GM21825 (cell line): ENCODE results near the gene KCNAB1.
"Not testable (repeated sequence)": the region's sequence is repeated elsewhere in the genome, so short reads cannot be mapped to it uniquely, and the experiment has no call there.

Experiments
- ATAC-seq: cut with Tn5 transposase; IDR thresholded peaks from one replicate; pipeline ENCODE4 v1.9.1; 2021; ENCODE audit warnings: mild to moderate bottlenecking, moderate library complexity; ENCODE audit not compliant: unreplicated experiment

Gene KCNAB1

DNA sequence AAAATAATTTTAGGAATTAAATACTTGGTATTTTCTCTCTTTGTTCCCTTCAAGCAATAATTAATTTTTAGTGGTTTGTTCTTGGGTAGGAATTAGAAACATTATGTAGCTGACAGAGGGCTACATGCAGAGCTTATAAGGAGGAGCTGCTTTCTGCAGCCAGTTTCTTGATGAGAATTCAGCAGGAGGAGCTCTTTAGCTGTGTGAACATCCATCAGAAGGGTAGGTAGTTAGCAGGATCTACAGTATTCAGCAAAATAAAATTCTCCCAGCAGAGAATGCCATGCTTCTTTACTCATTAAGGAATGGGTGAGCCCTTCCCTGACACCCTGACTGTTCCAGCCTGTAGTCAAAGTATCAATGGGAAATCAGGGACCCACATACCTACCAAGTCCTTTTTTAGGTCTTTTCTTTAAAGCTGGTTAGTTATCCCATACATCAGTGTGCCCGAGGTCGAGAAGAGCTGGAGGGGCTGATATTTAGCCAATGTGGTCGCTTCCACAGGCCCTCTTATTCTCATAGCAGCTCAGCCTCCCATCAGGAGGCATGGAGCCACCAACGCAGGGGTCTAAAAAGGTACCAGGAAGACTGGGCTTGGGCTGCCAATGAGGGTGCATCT, 54.0 kb downstream of the KCNAB1 start:
- no peak for ATAC-seq

DNA sequence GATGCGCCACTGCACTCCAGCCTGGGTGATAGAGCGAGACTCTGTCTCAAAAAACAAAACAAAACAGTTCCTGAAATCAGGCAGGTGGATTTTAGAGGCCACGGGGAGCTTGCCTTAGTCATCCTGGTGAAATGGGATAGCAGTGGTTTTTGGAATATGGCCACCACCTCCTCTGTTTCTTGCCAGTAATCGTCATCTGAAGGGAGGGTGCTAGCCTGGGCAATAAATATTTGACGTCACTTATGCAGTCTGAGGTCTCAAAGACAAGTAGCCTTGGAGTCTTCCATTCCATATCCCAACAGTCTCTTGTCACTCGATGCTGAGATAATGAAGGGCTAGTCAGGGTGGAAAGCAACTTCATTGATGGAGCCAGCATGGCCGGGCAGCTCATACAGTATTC, 55.2 kb downstream of the KCNAB1 start:
- no peak for ATAC-seq

DNA sequence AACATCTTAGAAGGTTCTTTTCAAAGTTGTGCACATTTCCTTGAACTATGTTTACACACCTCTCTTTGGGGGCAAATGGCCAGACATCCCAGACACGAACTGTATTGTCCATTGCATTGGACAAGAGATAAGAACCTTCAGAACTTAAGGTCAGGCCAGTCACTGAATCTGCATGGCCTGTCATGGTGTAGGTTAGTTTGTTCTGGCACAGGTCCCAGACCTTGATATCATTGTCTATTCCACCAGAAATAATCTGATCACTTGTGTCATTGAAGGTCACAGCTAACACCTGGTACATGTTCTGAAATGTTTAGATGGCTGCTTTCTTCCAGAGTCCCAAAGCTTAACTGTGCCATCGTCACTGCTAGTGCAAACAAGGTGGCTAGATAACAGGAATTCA, 55.7 kb downstream of the KCNAB1 start:
- no peak for ATAC-seq

DNA sequence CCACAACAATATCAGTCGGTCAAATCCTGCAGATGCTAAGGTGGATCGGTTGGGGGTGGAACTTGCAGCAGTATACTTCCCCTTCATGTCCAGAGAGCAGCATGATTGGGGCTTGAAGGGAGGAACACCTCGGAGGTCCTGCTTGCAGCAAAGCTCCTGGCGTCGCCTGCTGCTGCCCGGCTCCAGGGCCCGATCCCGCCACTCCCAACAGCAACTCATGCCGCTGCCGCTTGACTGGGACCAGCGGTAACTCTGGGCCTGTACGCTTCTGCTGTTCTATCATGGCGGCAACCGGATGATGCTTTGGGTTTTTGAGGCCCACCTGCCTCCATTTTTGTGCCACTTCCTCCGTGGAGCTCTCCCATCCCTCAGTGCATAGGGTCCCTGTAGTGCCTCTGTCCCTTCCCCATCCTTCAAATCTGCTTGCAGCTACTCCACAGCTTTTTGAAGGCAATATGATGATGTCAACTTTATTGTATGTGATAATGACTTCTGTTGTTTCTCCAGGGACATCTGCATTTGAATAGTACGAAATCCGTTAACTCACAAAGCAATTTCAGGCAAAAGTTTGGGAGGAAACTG, 56.3 kb downstream of the KCNAB1 start:
- no peak for ATAC-seq

DNA sequence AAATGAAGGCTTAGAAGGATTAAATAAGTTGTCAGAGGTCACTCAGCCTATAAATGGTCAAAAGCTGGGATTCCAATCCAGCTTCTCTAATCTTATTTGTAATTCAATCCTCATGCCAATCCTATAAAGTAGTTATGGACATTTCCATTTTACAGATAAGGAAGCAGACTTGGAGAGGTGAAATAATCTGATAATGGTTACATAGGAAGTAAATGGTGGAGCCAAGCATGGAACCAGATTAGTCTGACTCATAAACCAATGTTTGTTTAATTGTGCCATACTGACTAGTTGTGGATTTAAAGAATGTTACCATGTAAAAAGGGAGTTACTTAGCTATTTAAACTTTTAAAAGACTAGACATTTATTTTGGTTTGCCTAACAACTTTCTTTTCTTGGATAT, 59.7 kb downstream of the KCNAB1 start:
- no peak for ATAC-seq

DNA sequence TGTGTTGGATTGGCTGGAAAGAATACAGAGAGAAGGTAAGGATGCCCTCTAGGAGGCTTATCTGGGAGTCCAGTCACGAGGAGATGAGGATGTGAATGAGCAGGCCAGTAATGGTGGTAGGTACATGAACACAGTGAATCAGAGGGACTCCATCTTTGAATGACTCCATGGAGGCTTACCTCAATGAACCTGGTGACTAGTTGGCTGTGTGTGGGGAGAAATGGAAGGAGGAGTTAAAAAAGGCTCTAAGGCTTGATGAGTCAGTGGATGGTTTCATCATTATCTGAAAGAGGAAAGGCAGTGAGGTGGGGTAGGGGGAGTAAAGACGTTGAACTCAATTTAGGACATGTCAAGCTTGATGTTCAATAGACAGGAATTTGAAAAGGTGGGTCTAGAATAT, 61.1 kb downstream of the KCNAB1 start:
- ATAC-seq, result no peak

DNA sequence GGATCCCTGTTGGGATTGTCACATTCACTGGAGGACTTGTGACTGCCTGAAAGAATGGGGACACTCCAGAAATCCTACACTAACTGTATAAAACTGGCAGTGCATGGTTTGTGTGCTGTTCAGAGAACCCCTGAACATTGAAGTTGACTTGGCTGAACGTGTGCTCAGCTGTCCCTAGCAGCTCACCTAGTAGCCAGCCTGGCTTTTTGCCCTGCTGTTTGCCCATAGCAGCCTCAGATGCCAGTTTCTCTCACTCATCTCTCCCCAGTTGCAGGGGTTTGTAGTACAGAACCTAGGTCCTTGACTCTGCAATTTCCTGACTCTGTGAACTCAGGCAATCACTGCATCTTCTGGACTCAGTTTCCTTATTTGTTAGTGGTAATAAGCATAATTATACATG, 63.0 kb downstream of the KCNAB1 start:
- ATAC-seq, result no peak

DNA sequence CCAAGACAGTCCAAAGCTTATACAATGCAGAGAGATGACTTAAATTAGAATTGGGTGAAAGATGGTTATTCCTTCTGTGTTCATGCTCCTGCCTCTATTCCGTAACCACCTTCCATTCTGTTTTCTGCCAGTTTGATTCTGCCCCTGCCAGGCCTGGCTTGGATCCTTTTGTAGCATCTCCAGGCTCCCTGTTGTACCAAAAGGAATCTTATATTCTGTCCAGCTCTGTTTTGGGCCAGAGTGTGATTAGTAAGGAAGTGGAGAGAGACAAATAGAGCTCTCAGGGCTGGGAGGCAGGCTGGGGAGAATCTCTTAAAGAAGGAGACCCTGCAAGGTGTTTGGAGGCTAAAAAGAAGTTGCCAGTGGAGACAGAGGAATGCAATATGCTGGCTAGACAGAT, 63.8 kb downstream of the KCNAB1 start:
- ATAC-seq, result no peak

DNA sequence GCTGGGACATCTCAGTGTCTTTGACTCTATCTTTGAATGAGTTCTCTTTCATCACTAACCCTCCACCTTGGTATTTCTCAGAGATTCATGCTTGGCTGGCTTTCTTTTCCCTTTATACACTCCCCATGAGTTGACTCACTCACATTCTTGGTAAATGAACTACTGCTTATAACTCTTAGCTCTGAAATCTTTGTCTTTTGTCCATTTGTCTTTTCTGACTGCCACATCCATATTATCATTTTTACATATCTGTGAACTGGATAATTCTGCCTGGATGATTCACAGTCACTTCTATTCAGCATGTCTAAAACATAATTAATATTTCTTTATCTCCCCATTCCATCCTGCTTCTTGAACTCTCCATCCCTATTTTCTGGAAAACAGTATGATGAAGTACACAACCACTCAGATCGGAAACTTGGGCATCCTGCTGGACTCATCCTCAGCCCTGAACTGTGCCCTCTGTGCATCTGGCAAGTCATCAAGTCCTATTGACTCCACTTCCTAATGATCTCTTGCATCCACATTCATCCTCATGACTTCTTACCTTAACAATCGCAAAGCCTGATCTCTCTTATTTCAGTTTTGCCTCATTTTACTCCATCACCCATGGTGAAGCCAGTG, 66.9 kb downstream of the KCNAB1 start:
- no peak for ATAC-seq

DNA sequence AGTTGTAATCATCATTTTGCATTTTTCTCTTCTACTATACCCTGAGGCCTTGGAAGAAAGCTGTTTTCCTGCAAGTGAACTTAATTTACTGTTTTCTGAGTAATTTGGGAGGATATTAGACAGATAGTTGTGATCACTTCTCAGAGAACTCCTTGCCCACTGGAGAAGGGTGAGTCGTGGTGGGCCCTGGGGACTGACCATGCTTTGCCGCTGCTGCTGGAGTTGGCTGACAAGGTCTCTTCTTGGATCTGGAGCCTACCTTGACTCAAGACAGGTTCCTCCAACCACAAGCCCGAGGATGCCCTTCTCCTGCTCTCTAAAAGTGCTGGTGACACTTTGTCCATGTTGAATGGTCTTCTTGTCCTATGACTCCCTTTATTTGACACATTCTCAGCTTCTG, 68.4 kb downstream of the KCNAB1 start:
- ATAC-seq, result no peak

DNA sequence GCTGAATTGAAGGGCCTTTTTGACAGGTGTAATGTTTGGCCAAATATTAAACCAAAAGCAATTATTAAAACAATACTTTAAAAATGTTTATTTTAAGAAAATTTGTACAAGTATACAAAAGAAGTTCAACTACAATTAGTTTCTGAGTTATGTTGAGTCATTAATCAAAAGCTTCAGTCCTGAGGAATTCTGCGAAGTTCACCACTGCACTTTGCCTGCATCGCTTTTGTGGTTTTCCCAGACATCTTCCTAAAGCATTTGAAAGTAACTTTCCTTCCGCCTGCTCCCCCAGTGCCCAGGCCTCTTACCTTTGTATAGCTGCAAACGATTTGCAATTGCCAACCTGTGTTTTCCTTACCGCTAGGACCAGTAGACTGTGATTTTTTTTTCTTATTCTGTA, 69.5 kb downstream of the KCNAB1 start:
- ATAC-seq, result no peak

DNA sequence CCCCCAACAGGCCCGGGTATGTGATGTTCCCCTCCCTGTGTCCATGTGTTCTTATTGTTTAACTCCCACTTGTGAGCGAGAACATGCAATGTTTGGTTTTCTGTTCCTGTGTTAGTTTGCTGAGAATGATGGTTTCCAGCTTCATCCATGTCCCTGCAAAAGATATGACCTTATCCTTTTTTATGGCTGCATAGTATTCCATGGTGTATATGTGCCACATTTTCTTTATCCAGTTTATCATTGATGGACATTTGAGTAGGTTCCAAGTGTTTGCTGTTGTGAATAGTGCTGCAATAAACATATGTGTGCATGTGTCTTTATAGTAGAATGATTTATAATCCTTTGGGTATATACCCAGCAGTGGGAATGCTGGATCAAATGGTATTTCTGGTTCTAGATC, 74.6 kb downstream of the KCNAB1 start:
- ATAC-seq, result not testable (repeated sequence)

DNA sequence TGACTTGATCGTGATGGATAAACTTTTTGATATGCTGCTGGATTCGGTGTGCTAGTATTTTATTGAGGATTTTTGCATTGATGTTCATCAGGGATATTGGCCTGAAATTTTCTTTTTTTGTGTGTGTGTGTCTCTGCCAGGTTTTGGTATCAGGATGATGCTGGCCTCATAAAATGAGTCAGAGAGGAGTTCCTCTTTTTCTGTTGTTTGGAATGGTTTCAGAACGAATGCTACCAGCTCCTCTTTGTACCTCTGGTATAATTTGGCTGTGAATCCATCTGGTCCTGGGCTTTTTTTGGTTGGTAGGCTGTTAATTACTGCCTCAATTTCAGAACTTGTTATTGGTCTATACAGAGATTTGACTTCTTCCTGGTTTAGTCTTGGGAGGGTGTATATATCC, 76.8 kb downstream of the KCNAB1 start:
- ATAC-seq, result not testable (repeated sequence)

DNA sequence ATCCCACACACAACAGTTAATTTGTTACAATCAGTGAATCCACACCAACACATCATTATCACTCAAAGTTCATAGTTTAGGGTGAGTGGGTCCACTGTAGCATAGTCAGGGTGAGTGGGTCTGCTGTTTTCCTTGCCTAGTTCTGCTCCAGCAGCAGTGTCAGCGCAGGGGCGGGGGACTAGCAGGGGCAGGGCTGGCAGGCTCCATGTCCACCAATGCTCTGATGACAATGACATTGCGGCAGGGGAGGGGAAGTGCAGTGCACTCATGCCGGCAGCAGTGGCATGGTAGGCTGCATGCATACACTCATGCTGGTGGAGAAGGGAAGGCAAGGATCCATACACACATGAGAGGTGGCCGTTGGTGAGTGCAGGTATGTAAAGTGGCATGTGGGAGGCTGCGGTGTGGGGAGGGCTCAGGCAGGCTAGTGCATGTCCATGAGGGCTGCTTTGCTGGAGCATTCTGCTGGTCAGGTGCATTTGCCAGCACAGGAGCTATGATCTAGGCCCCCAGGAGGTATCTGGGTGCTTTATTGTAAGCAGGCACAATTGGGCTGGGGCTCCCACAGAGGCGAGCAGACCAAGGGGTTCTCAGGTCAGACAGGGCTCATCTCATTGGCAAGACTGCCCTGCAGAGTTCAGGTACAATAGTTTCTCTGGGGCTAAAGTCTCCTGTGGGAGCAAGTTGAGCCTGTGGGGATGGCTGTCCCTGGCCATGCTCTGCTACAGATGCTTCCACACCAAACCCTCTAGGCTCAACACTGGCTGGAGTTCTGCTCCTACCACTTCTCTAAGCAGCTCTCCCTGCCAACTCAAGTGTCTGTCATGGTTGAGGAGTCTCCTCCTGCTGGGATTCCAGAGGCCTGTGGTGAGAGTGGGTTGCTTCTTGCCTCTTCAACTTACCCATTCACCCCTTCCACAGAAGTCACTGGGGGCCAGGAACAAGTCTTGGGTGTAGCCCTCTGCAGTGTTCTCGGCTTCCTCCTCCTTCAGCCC, 81.3 kb downstream of the KCNAB1 start:
- ATAC-seq, result no peak

DNA sequence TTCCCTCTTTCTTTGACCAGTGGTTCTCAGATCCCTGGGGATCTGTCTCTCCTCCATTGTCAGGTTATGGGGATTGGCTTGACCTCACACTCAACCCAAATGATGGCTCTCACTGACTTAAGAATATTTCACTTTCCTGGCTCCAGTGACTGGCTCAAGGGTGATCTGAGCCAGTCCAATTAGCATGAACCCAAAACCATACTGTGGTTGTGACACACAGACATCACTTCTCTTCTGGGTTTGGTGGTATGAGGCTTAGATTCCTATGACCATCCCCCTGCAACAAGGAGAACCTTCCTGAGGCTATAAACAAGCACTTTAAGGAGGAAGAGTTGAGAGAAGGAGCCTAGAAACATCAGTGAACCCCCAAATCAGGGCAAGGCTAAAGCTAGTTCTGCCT, 85.8 kb downstream of the KCNAB1 start:
- ATAC-seq, result no peak

DNA sequence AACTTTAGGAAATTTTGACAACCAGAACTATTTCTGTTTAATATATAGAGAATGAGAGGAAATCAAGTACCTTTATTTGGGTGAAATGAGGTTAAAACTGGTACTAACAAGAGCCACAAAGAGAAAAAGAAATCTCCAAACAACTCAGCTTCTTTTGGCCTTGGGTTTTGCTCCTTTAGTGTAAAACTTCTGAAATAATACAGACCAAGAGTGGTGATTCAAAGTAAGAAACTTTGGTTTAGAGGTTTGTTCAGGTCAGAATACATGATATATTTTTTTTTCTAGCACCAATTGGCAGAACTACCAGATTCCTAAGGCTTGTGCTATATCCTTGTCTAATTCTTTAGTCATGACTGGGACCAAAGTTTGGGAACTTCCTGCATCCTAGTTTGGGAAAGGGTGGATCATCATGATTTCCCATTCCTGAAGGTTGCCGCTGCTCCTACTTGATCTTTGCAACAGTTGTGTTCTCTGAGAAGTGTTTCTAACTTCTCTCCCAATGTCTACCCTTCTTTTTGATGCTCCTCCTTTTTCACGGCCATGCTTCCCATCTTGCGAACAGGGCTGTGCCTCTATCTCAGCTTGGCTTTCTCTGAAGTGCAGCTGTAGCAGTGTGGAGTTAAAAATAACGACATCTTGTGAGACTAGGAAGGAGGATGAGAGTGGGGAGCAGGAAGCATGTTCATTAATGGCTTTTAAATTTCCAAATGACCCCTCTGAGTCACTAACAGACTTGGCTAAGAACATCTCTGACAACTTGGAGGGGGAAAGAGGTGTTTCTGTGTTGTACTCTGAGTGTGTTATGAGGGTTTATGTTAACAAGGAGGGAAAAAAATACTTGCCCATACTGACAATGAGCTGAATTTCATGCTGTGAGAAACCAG, 87.7 kb downstream of the KCNAB1 start:
- no peak for ATAC-seq

DNA sequence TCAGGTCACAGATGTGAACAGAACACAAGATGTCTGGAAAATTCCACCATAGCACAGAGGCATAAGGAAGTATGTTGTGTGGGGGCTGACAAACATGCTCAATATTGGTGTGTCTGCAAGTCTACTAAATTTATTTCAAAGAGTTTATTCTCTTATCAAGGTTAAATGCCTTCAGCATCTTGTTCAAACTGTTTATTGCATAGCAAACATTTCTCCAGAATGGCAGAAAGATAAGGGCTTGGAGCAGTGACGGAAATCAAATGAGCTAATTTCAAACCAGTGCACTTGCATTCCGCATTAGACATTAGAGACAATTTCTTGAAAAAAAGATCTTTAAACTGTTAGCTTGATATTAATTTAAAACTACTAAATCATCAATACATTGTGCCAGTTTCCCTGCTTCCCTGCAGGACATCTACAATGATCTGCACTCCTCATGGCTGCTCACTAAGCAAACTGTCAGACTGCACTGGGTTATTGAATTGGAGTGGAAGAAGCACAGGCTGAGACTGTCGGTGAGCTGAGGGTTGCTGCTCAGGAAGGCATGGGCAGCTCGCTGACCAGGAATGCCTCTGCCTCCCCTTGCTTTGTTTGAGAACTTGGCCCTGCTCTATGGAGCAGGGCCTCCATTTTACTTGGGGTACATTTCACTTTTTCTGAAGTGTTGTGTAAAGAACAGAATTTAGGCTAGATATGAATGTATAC, 89.4 kb downstream of the KCNAB1 start:
- ATAC-seq, result no peak

DNA sequence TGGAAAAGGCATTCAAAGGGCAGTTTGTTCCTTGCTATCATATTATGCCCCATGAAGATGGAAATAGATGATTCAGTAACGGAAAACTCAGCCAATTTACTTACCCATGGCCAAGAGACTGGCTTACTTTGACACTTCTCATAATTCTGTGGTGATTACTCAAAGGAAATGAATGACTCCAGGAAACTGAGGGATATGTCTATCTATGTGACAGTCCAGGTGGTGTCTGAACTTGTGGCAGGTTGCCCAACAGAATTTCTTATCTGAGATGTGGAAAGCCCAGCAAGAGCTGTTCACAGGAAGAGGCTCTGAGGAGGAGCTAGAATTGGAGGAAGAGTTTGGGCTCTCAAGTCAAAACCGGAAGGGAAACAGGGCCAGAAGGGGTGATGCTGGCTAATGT, 91.2 kb downstream of the KCNAB1 start:
- no peak for ATAC-seq

DNA sequence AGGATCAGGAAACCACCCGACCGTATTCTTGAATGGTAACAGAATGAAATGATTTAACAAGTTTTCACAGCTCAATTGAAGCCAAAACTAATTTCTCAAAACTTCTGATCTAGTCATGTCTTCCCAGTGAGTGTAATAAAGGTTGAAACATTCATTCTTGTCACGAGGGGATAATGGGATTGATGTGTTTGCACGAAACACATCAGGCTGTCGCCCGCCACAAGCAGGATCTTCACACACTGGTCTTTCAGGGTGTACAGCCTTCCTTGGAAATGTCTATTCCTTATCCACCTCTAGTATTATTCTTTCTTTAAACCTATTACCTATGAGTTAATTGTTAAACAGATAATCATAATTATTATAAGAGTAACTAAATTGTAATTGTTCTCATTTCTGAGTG, 94.3 kb downstream of the KCNAB1 start:
- ATAC-seq, result no peak

DNA sequence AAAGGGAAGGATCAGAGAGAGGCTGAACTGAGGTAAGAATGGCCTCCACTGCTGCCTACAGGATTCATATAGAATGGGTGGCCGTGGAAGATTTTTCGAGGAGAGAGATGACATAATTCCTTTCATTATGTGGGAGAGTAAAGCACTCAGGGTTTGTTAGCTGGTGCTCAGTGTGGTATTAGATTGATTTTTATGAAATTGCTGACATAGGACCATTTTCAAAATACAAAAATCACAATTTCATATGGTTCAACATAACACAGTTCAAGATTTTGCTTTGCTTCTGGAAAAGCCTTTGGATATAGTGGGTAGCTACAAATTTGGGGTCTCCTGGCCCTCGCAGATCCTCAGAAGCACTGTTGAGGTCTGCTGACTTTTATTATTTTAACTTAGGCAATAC, 95.4 kb downstream of the KCNAB1 start:
- no peak for ATAC-seq
